GM12878 (cell line): ENCODE measurements around the gene NLGN1. TPM values are rescaled to one million over a fixed set of nuclear protein-coding genes. Genes with fewer than 3 reads are reported as not detected.

Source experiments
- ATAC-seq: fragments of 200-7000 bp; cut with Tn5 transposase; 3 replicates; pipeline ENCODE4 v1.9.1; 2020; ENCODE audit warnings: mild to moderate bottlenecking, moderate library complexity
- BruUV-seq: library from RNA; stranded (reverse); fragments of 400-500 nt; replicated peaks from 2 replicates; lab custom pipeline; 2021; lab: Mats Ljungman, UMichigan
- CTCF ChIA-PET: fragments of 300-600 bp; sonication (Branson Sonifier 250); formaldehyde crosslinking; extraction: SDS; loops from one replicate; lab custom pipeline; 2021; ENCODE audit warnings: inconsistent platforms; lab: Yijun Ruan, JAX
- POLR2A ChIA-PET: fragments of 350-600 bp; formaldehyde crosslinking; extraction: SDS; loops from one replicate; lab custom pipeline; 2021; ENCODE audit warnings: inconsistent platforms; lab: Charles Lee
- RAD21 ChIA-PET: fragments of 300-600 bp; sonication (Branson Sonifier 250); formaldehyde crosslinking; loops from one replicate; lab custom pipeline; 2023; ENCODE audit warnings: antibody characterized with exemption; ENCODE audit not compliant: unreplicated experiment; lab: Charles Lee
- SMC1A ChIA-PET: fragments of 300-600 bp; sonication (Branson Sonifier 250); formaldehyde crosslinking; loops from one replicate; lab custom pipeline; 2023; ENCODE audit not compliant: unreplicated experiment, uncharacterized antibody; lab: Charles Lee
- DNase-seq: peaks from one replicate; pipeline ENCODE4 v3.0.0-alpha.2; 2011; ENCODE audit warnings: low read depth, low spot score
- FAIRE-seq: peaks from 3 replicates; lab custom pipeline; 2011; peaks lifted over from hg19 to GRCh38; lab: Jason Lieb, UNC
- H2AFZ ChIP-seq: 2 replicates; pipeline ENCODE4 v1.6.0; 2011; ENCODE audit warnings: low read depth, low read length, control low read depth; ENCODE audit not compliant: control insufficient read depth
- H3K27ac ChIP-seq: 2 replicates; pipeline ENCODE4 v1.5.1; 2011; ENCODE audit warnings: control low read depth; ENCODE audit not compliant: control insufficient read depth, insufficient read depth
- H3K27me3 ChIP-seq, 2 experiments: replicated peaks in 1 of 2; 2 replicates each; pipeline versions ENCODE4 v1.6.0 to v1.6.1; 2011; ENCODE audit warnings: low read length in 1 of 2; ENCODE audit not compliant: control insufficient read depth in 2 of 2, insufficient read depth in 2 of 2
- H3K36me3 ChIP-seq, 2 experiments: 2 replicates each; pipeline ENCODE4 v1.5.1; 2011; ENCODE audit warnings: low read length in 1 of 2; ENCODE audit not compliant: control insufficient read depth in 2 of 2, insufficient read depth in 2 of 2
- H3K4me1 ChIP-seq: 2 replicates; pipeline ENCODE4 v1.6.1; 2011; ENCODE audit warnings: mild to moderate bottlenecking, low read length, moderate library complexity, mixed read lengths; ENCODE audit not compliant: control insufficient read depth, insufficient read depth
- H3K4me2 ChIP-seq: 2 replicates; pipeline ENCODE4 v1.6.0; 2011; ENCODE audit warnings: control low read depth; ENCODE audit not compliant: control insufficient read depth, insufficient read depth
- H3K4me3 ChIP-seq: fragments of 200-600 bp; sonication (generic); 2 replicates; pipeline ENCODE4 v1.5.1; 2016
- H3K79me2 ChIP-seq: 2 replicates; pipeline ENCODE4 v1.6.0; 2011; ENCODE audit warnings: low read length; ENCODE audit not compliant: control insufficient read depth, insufficient read depth
- H3K9ac ChIP-seq: 2 replicates; pipeline ENCODE4 v1.8.0; 2011; ENCODE audit warnings: low read length, control low read depth, mixed read lengths; ENCODE audit not compliant: control insufficient read depth, insufficient read depth
- H3K9me3 ChIP-seq: replicated peaks from 3 replicates; pipeline ENCODE4 v1.5.1; 2011; ENCODE audit warnings: mild to moderate bottlenecking, low read length; ENCODE audit not compliant: control insufficient read depth, insufficient read depth
- H4K20me1 ChIP-seq: 2 replicates; pipeline ENCODE4 v1.6.0; 2011; ENCODE audit not compliant: control insufficient read depth, insufficient read depth
- ASH2L ChIP-seq: fragments of 300-600, 200-600 bp; sonication (generic); IDR thresholded peaks from 2 replicates; pipeline ENCODE4 v1.6.1; 2017; ENCODE audit warnings: low read depth, mild to moderate bottlenecking, borderline replicate concordance
- EZH2 ChIP-seq: IDR thresholded peaks from 2 replicates; pipeline ENCODE4 v1.6.1; 2012; ENCODE audit warnings: low read depth, mild to moderate bottlenecking, control low read depth, inconsistent platforms, low read length, borderline replicate concordance; ENCODE audit not compliant: control insufficient read depth
- FOXM1 ChIP-seq: IDR thresholded peaks from 2 replicates; pipeline ENCODE4 v1.6.1; 2012; ENCODE audit warnings: low read depth, mild to moderate bottlenecking, inconsistent platforms, low read length, moderate library complexity
- ZSCAN29 ChIP-seq: fragments of 450-650 bp; IDR thresholded peaks from 2 replicates; pipeline ENCODE4 v1.6.1; 2017; ENCODE audit warnings: mild to moderate bottlenecking, moderate library complexity
- WGBS: methylation state at CpG from one replicate; pipeline ENCODE4 v1.1.6; 2016; ENCODE audit warnings: low lambda C conversion rate; ENCODE audit not compliant: insufficient replicate concordance, insufficient coverage; ENCODE audit errors: missing lambda C conversion rate; 5-methylcytosine and 5-hydroxymethylcytosine counted together
- in situ Hi-C: fragments of 300-500 bp; cut with MboI; formaldehyde crosslinking; loops from 9 replicates; pipeline ENCODE4 v1.14.3; 2018; ENCODE audit warnings: mixed read lengths
- intact Hi-C: fragments of 100-400 bp; cut with micrococcal nuclease; formaldehyde crosslinking; loops from one replicate; pipeline ENCODE4 v1.14.2; 2022; ENCODE audit not compliant: unreplicated experiment
- polyA plus RNA-seq, 11 experiments: library from polyadenylated mRNA; depleted of rRNA in 4 of 11; unstranded in 6 of 11; stranded (reverse) in 5 of 11; fragments of >200 nt; fragmentation: Nextera tagmentation in 4 of 11; fragmentation: Illumina TruSeq in 1 of 11; extraction: Ambion mirVana in 4 of 11; extraction: Trizol in 1 of 11; gene quantifications; 1 replicate in 1 of 11; 2 replicates in 10 of 11; pipeline versions ENCODE4 v1.2.1 to v1.2.3, GENCODE V29; 2011 to 2016; ENCODE audit warnings: inconsistent platforms in 2 of 11, missing spikeins in 2 of 11, low read depth in 1 of 11
- total RNA-seq, 4 experiments: library from RNA; depleted of rRNA in 3 of 4; stranded (reverse); fragments of >200 nt in 3 of 4; fragmentation: Illumina TruSeq in 1 of 4; extraction: Trizol in 1 of 4; gene quantifications; 2 replicates each; pipeline versions ENCODE4 v1.2.1 to v1.2.3, GENCODE V29; 2013 to 2021
- TF ChIP-seq, protein P1 (sequence below): fragments of 450-650 bp; IDR thresholded peaks from 2 replicates; pipeline ENCODE4 v1.6.1; 2017; ENCODE audit warnings: mild to moderate bottlenecking, moderate library complexity
- TF ChIP-seq, protein P2 (sequence below): fragments of 150-350 bp; IDR thresholded peaks from 2 replicates; pipeline ENCODE4 v1.6.1; 2014; ENCODE audit warnings: mild to moderate bottlenecking, low read depth, low read length
- TF ChIP-seq, protein P3 (sequence below): fragments of 150-350 bp; IDR thresholded peaks from 2 replicates; pipeline ENCODE4 v1.6.1; 2016; ENCODE audit warnings: low read depth, low read length

The NLGN1 gene
- total and polyA plus RNA-seq, 10 of the 15 experiments (the other 5 are each of a cell fraction or from before 2014, with no cell fraction given): not detected

DNA sequence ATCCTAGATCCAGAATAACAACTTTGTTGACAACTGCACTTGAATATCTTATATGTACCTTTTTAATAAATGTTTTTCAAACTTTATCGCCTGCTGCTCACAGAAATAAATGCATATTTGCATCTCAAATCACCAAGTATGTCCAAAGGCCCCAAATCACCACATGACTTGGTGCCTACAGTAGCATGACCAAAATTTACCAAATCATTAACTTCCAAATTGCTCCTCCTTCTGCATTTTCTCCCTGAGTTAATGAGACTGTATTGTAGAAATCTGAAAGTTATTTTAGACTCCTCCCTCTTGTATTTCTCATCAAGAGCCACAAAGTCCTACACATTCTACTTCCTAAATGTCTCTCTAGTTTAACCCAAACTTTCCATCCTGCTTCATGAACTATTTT, 826.1 kb downstream of the NLGN1 start (continued):
- TF ChIP-seq, protein P1, sequence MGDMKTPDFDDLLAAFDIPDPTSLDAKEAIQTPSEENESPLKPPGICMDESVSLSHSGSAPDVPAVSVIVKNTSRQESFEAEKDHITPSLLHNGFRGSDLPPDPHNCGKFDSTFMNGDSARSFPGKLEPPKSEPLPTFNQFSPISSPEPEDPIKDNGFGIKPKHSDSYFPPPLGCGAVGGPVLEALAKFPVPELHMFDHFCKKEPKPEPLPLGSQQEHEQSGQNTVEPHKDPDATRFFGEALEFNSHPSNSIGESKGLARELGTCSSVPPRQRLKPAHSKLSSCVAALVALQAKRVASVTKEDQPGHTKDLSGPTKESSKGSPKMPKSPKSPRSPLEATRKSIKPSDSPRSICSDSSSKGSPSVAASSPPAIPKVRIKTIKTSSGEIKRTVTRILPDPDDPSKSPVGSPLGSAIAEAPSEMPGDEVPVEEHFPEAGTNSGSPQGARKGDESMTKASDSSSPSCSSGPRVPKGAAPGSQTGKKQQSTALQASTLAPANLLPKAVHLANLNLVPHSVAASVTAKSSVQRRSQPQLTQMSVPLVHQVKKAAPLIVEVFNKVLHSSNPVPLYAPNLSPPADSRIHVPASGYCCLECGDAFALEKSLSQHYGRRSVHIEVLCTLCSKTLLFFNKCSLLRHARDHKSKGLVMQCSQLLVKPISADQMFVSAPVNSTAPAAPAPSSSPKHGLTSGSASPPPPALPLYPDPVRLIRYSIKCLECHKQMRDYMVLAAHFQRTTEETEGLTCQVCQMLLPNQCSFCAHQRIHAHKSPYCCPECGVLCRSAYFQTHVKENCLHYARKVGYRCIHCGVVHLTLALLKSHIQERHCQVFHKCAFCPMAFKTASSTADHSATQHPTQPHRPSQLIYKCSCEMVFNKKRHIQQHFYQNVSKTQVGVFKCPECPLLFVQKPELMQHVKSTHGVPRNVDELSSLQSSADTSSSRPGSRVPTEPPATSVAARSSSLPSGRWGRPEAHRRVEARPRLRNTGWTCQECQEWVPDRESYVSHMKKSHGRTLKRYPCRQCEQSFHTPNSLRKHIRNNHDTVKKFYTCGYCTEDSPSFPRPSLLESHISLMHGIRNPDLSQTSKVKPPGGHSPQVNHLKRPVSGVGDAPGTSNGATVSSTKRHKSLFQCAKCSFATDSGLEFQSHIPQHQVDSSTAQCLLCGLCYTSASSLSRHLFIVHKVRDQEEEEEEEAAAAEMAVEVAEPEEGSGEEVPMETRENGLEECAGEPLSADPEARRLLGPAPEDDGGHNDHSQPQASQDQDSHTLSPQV: no peak
- no peak for TF ChIP-seq EZH2

DNA sequence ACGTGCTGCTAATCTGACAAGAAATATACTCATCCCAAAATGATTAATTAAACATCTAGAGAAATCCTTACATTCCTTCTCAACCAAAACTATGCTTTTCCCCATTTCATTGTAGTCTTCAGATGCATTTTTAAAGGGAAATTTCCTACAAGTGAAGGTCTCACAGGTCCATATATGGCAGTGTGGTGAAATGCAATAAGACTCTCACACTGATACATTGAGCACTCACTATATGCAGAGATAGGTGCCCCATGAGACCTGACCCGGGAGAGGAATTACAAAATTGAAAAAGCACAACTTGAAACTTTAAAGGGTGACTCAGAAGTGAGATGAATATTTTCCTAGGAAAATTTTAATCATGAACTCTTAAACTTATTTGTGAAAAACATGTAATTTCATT, 832.4 kb downstream of the NLGN1 start:
- TF ChIP-seq ZSCAN29 (no peak), ASH2L (no peak), FOXM1 (no peak)
- TF ChIP-seq, protein P2, sequence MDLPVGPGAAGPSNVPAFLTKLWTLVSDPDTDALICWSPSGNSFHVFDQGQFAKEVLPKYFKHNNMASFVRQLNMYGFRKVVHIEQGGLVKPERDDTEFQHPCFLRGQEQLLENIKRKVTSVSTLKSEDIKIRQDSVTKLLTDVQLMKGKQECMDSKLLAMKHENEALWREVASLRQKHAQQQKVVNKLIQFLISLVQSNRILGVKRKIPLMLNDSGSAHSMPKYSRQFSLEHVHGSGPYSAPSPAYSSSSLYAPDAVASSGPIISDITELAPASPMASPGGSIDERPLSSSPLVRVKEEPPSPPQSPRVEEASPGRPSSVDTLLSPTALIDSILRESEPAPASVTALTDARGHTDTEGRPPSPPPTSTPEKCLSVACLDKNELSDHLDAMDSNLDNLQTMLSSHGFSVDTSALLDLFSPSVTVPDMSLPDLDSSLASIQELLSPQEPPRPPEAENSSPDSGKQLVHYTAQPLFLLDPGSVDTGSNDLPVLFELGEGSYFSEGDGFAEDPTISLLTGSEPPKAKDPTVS: no peak
- TF ChIP-seq, protein P1: no peak
- TF ChIP-seq, protein P3, sequence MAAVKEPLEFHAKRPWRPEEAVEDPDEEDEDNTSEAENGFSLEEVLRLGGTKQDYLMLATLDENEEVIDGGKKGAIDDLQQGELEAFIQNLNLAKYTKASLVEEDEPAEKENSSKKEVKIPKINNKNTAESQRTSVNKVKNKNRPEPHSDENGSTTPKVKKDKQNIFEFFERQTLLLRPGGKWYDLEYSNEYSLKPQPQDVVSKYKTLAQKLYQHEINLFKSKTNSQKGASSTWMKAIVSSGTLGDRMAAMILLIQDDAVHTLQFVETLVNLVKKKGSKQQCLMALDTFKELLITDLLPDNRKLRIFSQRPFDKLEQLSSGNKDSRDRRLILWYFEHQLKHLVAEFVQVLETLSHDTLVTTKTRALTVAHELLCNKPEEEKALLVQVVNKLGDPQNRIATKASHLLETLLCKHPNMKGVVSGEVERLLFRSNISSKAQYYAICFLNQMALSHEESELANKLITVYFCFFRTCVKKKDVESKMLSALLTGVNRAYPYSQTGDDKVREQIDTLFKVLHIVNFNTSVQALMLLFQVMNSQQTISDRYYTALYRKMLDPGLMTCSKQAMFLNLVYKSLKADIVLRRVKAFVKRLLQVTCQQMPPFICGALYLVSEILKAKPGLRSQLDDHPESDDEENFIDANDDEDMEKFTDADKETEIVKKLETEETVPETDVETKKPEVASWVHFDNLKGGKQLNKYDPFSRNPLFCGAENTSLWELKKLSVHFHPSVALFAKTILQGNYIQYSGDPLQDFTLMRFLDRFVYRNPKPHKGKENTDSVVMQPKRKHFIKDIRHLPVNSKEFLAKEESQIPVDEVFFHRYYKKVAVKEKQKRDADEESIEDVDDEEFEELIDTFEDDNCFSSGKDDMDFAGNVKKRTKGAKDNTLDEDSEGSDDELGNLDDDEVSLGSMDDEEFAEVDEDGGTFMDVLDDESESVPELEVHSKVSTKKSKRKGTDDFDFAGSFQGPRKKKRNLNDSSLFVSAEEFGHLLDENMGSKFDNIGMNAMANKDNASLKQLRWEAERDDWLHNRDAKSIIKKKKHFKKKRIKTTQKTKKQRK: no peak
- in situ Hi-C loops (no loop called here), intact Hi-C loops (no loop called here)
- Histone ChIP-seq H3K36me3 (no peaks in the 10 kb centered on the region), H3K9ac (no peak overlapping the region), H3K27me3 (no peaks in the 10 kb centered on the region), H3K9me3 (no peaks in the 10 kb centered on the region), H3K4me2 (no peak overlapping the region), H4K20me1 (no peaks in the 10 kb centered on the region), H3K4me3 (no peak overlapping the region), H3K79me2 (no peaks in the 10 kb centered on the region), H3K27ac (no peak overlapping the region), H2AFZ (no peak overlapping the region), H3K4me1 (no peaks in the 10 kb centered on the region)
- ChIA-PET SMC1A (no interaction called here), POLR2A (no interaction called here), CTCF (interaction anchor here (1.3 kb wide), 1 partner anchor 9 kb away, joined by 3 read pairs; no protein-coding TSS in a partner anchor), RAD21 (no interaction called here)
- DNase-seq (no peak), ATAC-seq (no peak), FAIRE-seq (no peak)
- WGBS: 15% methylated on average over 2 of the region's 2 CpGs
- no TSS peak for BruUV-seq
